HG02973 (cell line): Measurements from ENCODE around the gene PEX26.
"Not testable (repeated sequence)": the region's sequence is repeated elsewhere in the genome, so short reads cannot be mapped to it uniquely, and the experiment has no call there.

Source experiments
- ATAC-seq: cut with Tn5 transposase; IDR thresholded peaks from one replicate; pipeline ENCODE4 v1.9.1; 2021; ENCODE audit warnings: moderate library complexity; ENCODE audit not compliant: unreplicated experiment

PEX26 gene

GRCh38 chr22:18093661-18094060 lies 15.9 kb downstream of the PEX26 start:
- ATAC-seq = no peak

- ATAC-seq = no peak
Observed at GRCh38 chr22:18095101-18095805, 17.5 kb downstream of the PEX26 start.

- ATAC-seq = no peak
Observed at GRCh38 chr22:18096823-18097222, 19.0 kb downstream of the PEX26 start.

GRCh38 chr22:18100781-18101180 lies 23.0 kb downstream of the PEX26 start:
- no peak for ATAC-seq

- ATAC-seq = no peak
Observed at GRCh38 chr22:18101536-18101935, 23.7 kb downstream of the PEX26 start.

GRCh38 chr22:18103527-18104269 lies 25.9 kb downstream of the PEX26 start:
- ATAC-seq = no peak

GRCh38 chr22:18104566-18104965 lies 26.8 kb downstream of the PEX26 start:
- ATAC-seq = no peak

GRCh38 chr22:18105981-18106380 lies 28.2 kb downstream of the PEX26 start:
- ATAC-seq = not testable (repeated sequence)

GRCh38 chr22:18106550-18107341 lies 29.0 kb downstream of the PEX26 start:
- not testable (repeated sequence) for ATAC-seq

- ATAC-seq = no peak
Observed at GRCh38 chr22:18108187-18108586, 30.4 kb downstream of the PEX26 start.

- ATAC-seq = no peak
Observed at GRCh38 chr22:18109410-18110193, 31.8 kb downstream of the PEX26 start.

- ATAC-seq = no peak
Observed at GRCh38 chr22:18110194-18110953, 32.6 kb downstream of the PEX26 start, which contains the start of gene TUBA8. TSS of gene TUBA8 (plus strand) at chr22:18110809. CDS start at chr22:18110866, 57 bp downstream.

- no peak for ATAC-seq
Observed at GRCh38 chr22:18110954-18111758, 33.4 kb downstream of the PEX26 start.

- no peak for ATAC-seq
Observed at GRCh38 chr22:18111759-18112330, 34.1 kb downstream of the PEX26 start.

GRCh38 chr22:18112440-18112839 lies 34.6 kb downstream of the PEX26 start:
- ATAC-seq = no peak

GRCh38 chr22:18113680-18114394 lies 36.0 kb downstream of the PEX26 start:
- ATAC-seq = no peak

- ATAC-seq = no peak
Observed at GRCh38 chr22:18114495-18114894, 36.7 kb downstream of the PEX26 start.

- no peak for ATAC-seq
Observed at GRCh38 chr22:18114976-18115652, 37.3 kb downstream of the PEX26 start.
